NB4 (cell line): ENCODE measurements around the gene CKS1B.

Experiments
- DNase-seq: peaks from one replicate; pipeline ENCODE4 v3.0.0; 2010; ENCODE audit warnings: low read depth
- H3K4me3 ChIP-seq: one replicate; pipeline ENCODE4 v1.5.1; 2011; ENCODE audit warnings: mild to moderate bottlenecking, low read depth, low read length, moderate library complexity
- CTCF ChIP-seq: IDR thresholded peaks from one replicate; pipeline ENCODE4 v1.5.1; 2012; ENCODE audit warnings: low read depth, low read length
- MAX ChIP-seq: IDR thresholded peaks from 2 replicates; pipeline ENCODE4 v1.6.1; 2011; ENCODE audit warnings: low read depth, low read length
- MYC ChIP-seq: IDR thresholded peaks from 2 replicates; pipeline ENCODE4 v1.6.1; 2011; ENCODE audit warnings: low read depth, low read length
- POLR2A ChIP-seq: IDR thresholded peaks from 2 replicates; pipeline ENCODE4 v1.6.1; 2011; ENCODE audit warnings: mild to moderate bottlenecking; ENCODE audit not compliant: insufficient read length; ENCODE audit errors: extremely low read depth

Gene CKS1B

GRCh38 chr1:155012026-155012546, 37.6 kb downstream of the CKS1B start:
- H3K4me3 ChIP-seq: peak overlapping the region; percentile 16
- peak; percentile 85 for DNase-seq
- no peak for TF ChIP-seq MYC
- TF ChIP-seq MAX: peak; percentile 33; the same call in 1 of the 2 replicates

- DNase-seq: peak; percentile 63
- no peak for TF ChIP-seq CTCF
- TF ChIP-seq POLR2A: no peak
- no peak for TF ChIP-seq MYC
- no peak for TF ChIP-seq MAX
Observed at GRCh38 chr1:155012776-155013602, 38.5 kb downstream of the CKS1B start.

GRCh38 chr1:155013632-155014031, 39.2 kb downstream of the CKS1B start:
- DNase-seq: peak; percentile 60
- H3K4me3 ChIP-seq: no peak overlapping the region
- no peak for TF ChIP-seq MAX
- TF ChIP-seq CTCF: no peak
- no peak for TF ChIP-seq POLR2A
- TF ChIP-seq MYC: no peak

More at GRCh38 chr1:155012776-155013602, 38.5 kb downstream of the CKS1B start:
- no peak overlapping the region for H3K4me3 ChIP-seq

- no peak overlapping the region for H3K4me3 ChIP-seq
- TF ChIP-seq POLR2A (no peak), MAX (no peak), MYC (no peak), CTCF (no peak)
- no peak for DNase-seq
Observed at GRCh38 chr1:155014709-155015508, 40.4 kb downstream of the CKS1B start.

- H3K4me3 ChIP-seq: no peak overlapping the region
- TF ChIP-seq MYC (no peak), CTCF (no peak), MAX (no peak), POLR2A (no peak)
- DNase-seq: no peak
Observed at GRCh38 chr1:155015527-155016230, 41.2 kb downstream of the CKS1B start.
